CD4-positive, alpha-beta memory T cell (primary cell): Measurements from ENCODE around the gene TAS1R2. TPM values are rescaled to one million over a fixed set of nuclear protein-coding genes. Genes with fewer than 3 reads are reported as not detected.

Source experiments
- CTCF ChIA-PET: fragments of 350-600 bp; sonication (Branson Sonifier 250); formaldehyde crosslinking; loops from one replicate; lab custom pipeline; 2021; ENCODE audit warnings: inconsistent platforms; ENCODE audit not compliant: partially characterized antibody; lab: Charles Lee
- POLR2A ChIA-PET: fragments of 350-600 bp; sonication (Branson Sonifier 250); formaldehyde crosslinking; loops from one replicate; lab custom pipeline; 2021; ENCODE audit not compliant: partially characterized antibody; lab: Charles Lee
- DNase-seq, 5 donors: peaks; one replicate each; pipeline versions ENCODE4 v3.0.0 to v3.0.0-alpha.2; 2020 to 2022; ENCODE audit warnings: mixed read lengths in 1 of 5
- H3K27ac ChIP-seq: one replicate; pipeline ENCODE4 v1.7.0; 2013; ENCODE audit warnings: low read depth, low read length
- H3K27me3 ChIP-seq: 2 replicates; pipeline ENCODE4 v1.7.0; 2013; ENCODE audit warnings: mild to moderate bottlenecking, low read length, moderate library complexity; ENCODE audit not compliant: insufficient read depth
- H3K36me3 ChIP-seq: 2 replicates; pipeline ENCODE4 v1.7.0; 2013; ENCODE audit warnings: mild to moderate bottlenecking, low read length, moderate library complexity; ENCODE audit not compliant: insufficient read depth
- H3K4me1 ChIP-seq: 2 replicates; pipeline ENCODE4 v1.7.0; 2013; ENCODE audit warnings: mild to moderate bottlenecking, low read length, moderate library complexity; ENCODE audit not compliant: insufficient read depth
- H3K4me3 ChIP-seq, 2 donors: one replicate each; pipeline ENCODE4 v1.7.0; 2013; ENCODE audit warnings: low read length in 2 of 2, mild to moderate bottlenecking in 1 of 2
- H3K9me3 ChIP-seq, 2 donors: one replicate each; pipeline ENCODE4 v1.7.0; 2013; ENCODE audit warnings: low read length in 2 of 2, control low read depth in 1 of 2; ENCODE audit not compliant: control insufficient read depth in 1 of 2
- H3K27ac Mint-ChIP-seq, 7 donors: one replicate each; pipeline ENCODE4 v1.8.0; 2020 to 2021; ENCODE audit warnings: mixed read lengths in 7 of 7, mild to moderate bottlenecking in 6 of 7, inconsistent platforms in 3 of 7, moderate library complexity in 3 of 7
- H3K27me3 Mint-ChIP-seq, 2 donors: one replicate each; pipeline ENCODE4 v1.8.0; 2020 to 2021; ENCODE audit warnings: mixed read lengths in 2 of 2
- H3K36me3 Mint-ChIP-seq, 2 donors: one replicate each; pipeline ENCODE4 v1.8.0; 2020 to 2021; ENCODE audit warnings: mixed read lengths in 2 of 2, inconsistent platforms in 1 of 2, mild to moderate bottlenecking in 1 of 2
- H3K4me1 Mint-ChIP-seq, 4 donors: one replicate each; pipeline ENCODE4 v1.8.0; 2020 to 2021; ENCODE audit warnings: mixed read lengths in 4 of 4, mild to moderate bottlenecking in 1 of 4
- H3K4me3 Mint-ChIP-seq, 8 donors: one replicate each; pipeline ENCODE4 v1.8.0; 2020 to 2021; ENCODE audit warnings: mixed read lengths in 8 of 8, mild to moderate bottlenecking in 7 of 8, moderate library complexity in 6 of 8, inconsistent platforms in 3 of 8
- H3K9me3 Mint-ChIP-seq, 8 donors: one replicate each; pipeline ENCODE4 v1.8.0; 2020 to 2021; ENCODE audit warnings: mixed read lengths in 8 of 8, mild to moderate bottlenecking in 5 of 8, inconsistent platforms in 3 of 8, moderate library complexity in 1 of 8
- intact Hi-C: fragments of 100-400 bp; cut with micrococcal nuclease; formaldehyde crosslinking; loops from one replicate; pipeline ENCODE4 v1.15.1; 2023
- polyA plus RNA-seq, 2 donors: library from polyadenylated mRNA; unstranded; fragments of 300-500 nt; fragmentation: Illumina TruSeq; gene quantifications; one replicate each; pipeline ENCODE4 v1.2.3, GENCODE V29; 2021
- total RNA-seq, 2 experiments: library from RNA; stranded (reverse); gene quantifications; one replicate each; pipeline ENCODE4 v1.2.3, GENCODE V29; 2021

Gene TAS1R2
- total and polyA plus RNA-seq, 4 experiments from 2014 or later: not detected

GRCh38 chr1:18901952-18902522 is 42.6 kb upstream of the TAS1R2 start:
- intact Hi-C loops: loop anchor here (1.0 kb wide), 2 partner anchors 18 to 54 kb away; partner anchors contain the start of gene IFFO2
- peak overlapping the region; percentile 47 to 67 for H3K4me3 ChIP-seq
- DNase-seq: no peak
- Mint-ChIP-seq H3K4me3 (peak overlapping the region; percentile 90 to 96 (median 92)), H3K27me3 (no peaks in the 10 kb centered on the region), H3K4me1 (peaks cover 11 to 39% (median 22%) of the 10 kb centered on the region in 4 donors), H3K36me3 (peaks cover 0 to 14% of the 10 kb centered on the region in 2 donors), H3K9me3 (no peaks in the 10 kb centered on the region), H3K27ac (peak overlapping the region; percentile 77 to 94 (median 91))
- ChIA-PET CTCF (interaction anchor here (0.8 to 17.3 kb wide), 8 partner anchors 11 to 173 kb away, joined by 3 to 443 read pairs (median 6); no protein-coding TSS in a partner anchor), POLR2A (interaction anchor here (1.0 to 4.6 kb wide), 16 partner anchors 11 to 173 kb away, joined by 3 to 55 read pairs (median 8); partner anchors contain the start of gene IFFO2)
- H3K36me3 ChIP-seq: peaks cover 3% of the 10 kb centered on the region
- H3K9me3 ChIP-seq: no peaks in the 10 kb centered on the region
- peaks cover 23% of the 10 kb centered on the region for H3K4me1 ChIP-seq
- no peaks in the 10 kb centered on the region for H3K27me3 ChIP-seq
- H3K27ac ChIP-seq: peak overlapping the region; percentile 66

GRCh38 chr1:18901147-18901951 is 41.9 kb upstream of the TAS1R2 start:
- Mint-ChIP-seq H3K36me3 (peaks cover 0 to 9% of the 10 kb centered on the region in 2 donors), H3K4me1 (peaks cover 11 to 35% (median 22%) of the 10 kb centered on the region in 4 donors), H3K9me3 (no peaks in the 10 kb centered on the region), H3K27ac (peak overlapping the region; percentile 77 to 94 (median 91)), H3K27me3 (no peaks in the 10 kb centered on the region), H3K4me3 (peak overlapping the region; percentile 90 to 96 (median 92))
- Histone ChIP-seq H3K36me3 (peaks cover 3% of the 10 kb centered on the region), H3K27ac (no peak overlapping the region), H3K4me3 (peak overlapping the region in 1 of 2 donors; percentile 67), H3K9me3 (no peaks in the 10 kb centered on the region), H3K4me1 (peaks cover 23% of the 10 kb centered on the region), H3K27me3 (no peaks in the 10 kb centered on the region)
- intact Hi-C loops: no loop called here
- ChIA-PET POLR2A (interaction anchor here (1.8 to 4.6 kb wide), 6 partner anchors 12 to 74 kb away, joined by 5 to 55 read pairs (median 9); partner anchors contain the start of gene IFFO2), CTCF (interaction anchor here (1.6 kb wide), 1 partner anchor 174 kb away, joined by 6 read pairs; no protein-coding TSS in a partner anchor)
- peak in 1 of 5 donors; percentile 13 for DNase-seq

- Mint-ChIP-seq H3K4me1 (peaks cover 11 to 35% (median 22%) of the 10 kb centered on the region in 4 donors), H3K27ac (peak overlapping the region in 2 of 7 donors; percentile 31 to 47), H3K36me3 (peaks cover 0 to 6% of the 10 kb centered on the region in 2 donors), H3K4me3 (peak overlapping the region in 2 of 8 donors; percentile 17 to 61), H3K9me3 (no peaks in the 10 kb centered on the region), H3K27me3 (no peaks in the 10 kb centered on the region)
- H3K27me3 ChIP-seq: no peaks in the 10 kb centered on the region
- intact Hi-C loops: no loop called here
- POLR2A ChIA-PET: interaction anchor here (1.1 kb wide), 1 partner anchor 70 kb away, joined by 3 read pairs; no protein-coding TSS in a partner anchor
- CTCF ChIA-PET: interaction anchor here (1.6 to 2.2 kb wide), 3 partner anchors 8 to 72 kb away, joined by 4 to 8 read pairs (median 4); no protein-coding TSS in a partner anchor
- H3K4me1 ChIP-seq: peaks cover 23% of the 10 kb centered on the region
- no peak overlapping the region for H3K27ac ChIP-seq
- H3K4me3 ChIP-seq: no peak overlapping the region
- H3K9me3 ChIP-seq: no peaks in the 10 kb centered on the region
- peaks cover 3% of the 10 kb centered on the region for H3K36me3 ChIP-seq
- DNase-seq: peak in 1 of 5 donors; percentile 36
Measured at GRCh38 chr1:18900303-18900841, 40.9 kb upstream of the TAS1R2 start.

GRCh38 chr1:18899363-18900049 is 40.0 kb upstream of the TAS1R2 start:
- intact Hi-C loops: no loop called here
- CTCF ChIA-PET: interaction anchor here (1.6 to 2.2 kb wide), 3 partner anchors 9 to 73 kb away, joined by 4 to 8 read pairs (median 4); no protein-coding TSS in a partner anchor
- Histone ChIP-seq H3K4me3 (no peak overlapping the region), H3K4me1 (peaks cover 23% of the 10 kb centered on the region), H3K27ac (no peak overlapping the region), H3K36me3 (no peaks in the 10 kb centered on the region), H3K9me3 (no peaks in the 10 kb centered on the region), H3K27me3 (no peaks in the 10 kb centered on the region)
- peaks cover 11 to 35% (median 22%) of the 10 kb centered on the region in 4 donors for H3K4me1 Mint-ChIP-seq
- peak in 1 of 5 donors; percentile 3 for DNase-seq
- POLR2A ChIA-PET: interaction anchor here (1.1 kb wide), 1 partner anchor 71 kb away, joined by 3 read pairs; no protein-coding TSS in a partner anchor
- H3K27me3 Mint-ChIP-seq: no peaks in the 10 kb centered on the region
- H3K36me3 Mint-ChIP-seq: peaks cover 0 to 5% of the 10 kb centered on the region in 2 donors
- H3K9me3 Mint-ChIP-seq: no peaks in the 10 kb centered on the region
- no peak overlapping the region for H3K4me3 Mint-ChIP-seq
- H3K27ac Mint-ChIP-seq: no peak overlapping the region

GRCh38 chr1:18898567-18898966 is 39.1 kb upstream of the TAS1R2 start:
- no peaks in the 10 kb centered on the region for H3K36me3 ChIP-seq
- no peak overlapping the region for H3K4me3 ChIP-seq
- ChIA-PET POLR2A (no interaction called here), CTCF (interaction anchor here (1.6 to 2.2 kb wide), 3 partner anchors 10 to 74 kb away, joined by 4 to 8 read pairs (median 5); no protein-coding TSS in a partner anchor)
- Mint-ChIP-seq H3K4me3 (no peak overlapping the region), H3K27me3 (no peaks in the 10 kb centered on the region), H3K27ac (no peak overlapping the region), H3K4me1 (peaks cover 8 to 34% (median 18%) of the 10 kb centered on the region in 4 donors), H3K36me3 (peaks cover 0 to 5% of the 10 kb centered on the region in 2 donors), H3K9me3 (no peaks in the 10 kb centered on the region)
- intact Hi-C loops: no loop called here
- no peaks in the 10 kb centered on the region for H3K9me3 ChIP-seq
- no peak for DNase-seq
- H3K27me3 ChIP-seq: no peaks in the 10 kb centered on the region
- H3K4me1 ChIP-seq: peaks cover 21% of the 10 kb centered on the region
- H3K27ac ChIP-seq: no peak overlapping the region

- H3K27ac ChIP-seq: no peak overlapping the region
- Mint-ChIP-seq H3K36me3 (no peaks in the 10 kb centered on the region), H3K4me1 (peaks cover 0 to 3% (median 3%) of the 10 kb centered on the region in 4 donors), H3K4me3 (no peak overlapping the region), H3K27ac (peak overlapping the region in 1 of 7 donors; percentile 27), H3K9me3 (no peaks in the 10 kb centered on the region), H3K27me3 (no peaks in the 10 kb centered on the region)
- POLR2A ChIA-PET: no interaction called here
- no peaks in the 10 kb centered on the region for H3K4me1 ChIP-seq
- H3K36me3 ChIP-seq: no peaks in the 10 kb centered on the region
- DNase-seq: peak in 1 of 5 donors; percentile 9
- no peaks in the 10 kb centered on the region for H3K27me3 ChIP-seq
- no peaks in the 10 kb centered on the region for H3K9me3 ChIP-seq
- CTCF ChIA-PET: interaction anchor here (0.7 to 4.2 kb wide), 3 partner anchors 11 to 45 kb away, joined by 5 to 20 read pairs (median 5); no protein-coding TSS in a partner anchor
- no peak overlapping the region for H3K4me3 ChIP-seq
- intact Hi-C loops: no loop called here
Measured at GRCh38 chr1:18895317-18895716, 35.9 kb upstream of the TAS1R2 start.
